Kidney glomerular epithelial cell (primary cell): Measurements from ENCODE around the gene ALKBH7.
"Not testable (repeated sequence)": the region's sequence is repeated elsewhere in the genome, so short reads cannot be mapped to it uniquely, and the experiment has no call there.

Experiments
- DNase-seq: peaks from one replicate; lab custom pipeline; 2025; lab: John Stamatoyannopoulos, UW

Gene ALKBH7

DNA sequence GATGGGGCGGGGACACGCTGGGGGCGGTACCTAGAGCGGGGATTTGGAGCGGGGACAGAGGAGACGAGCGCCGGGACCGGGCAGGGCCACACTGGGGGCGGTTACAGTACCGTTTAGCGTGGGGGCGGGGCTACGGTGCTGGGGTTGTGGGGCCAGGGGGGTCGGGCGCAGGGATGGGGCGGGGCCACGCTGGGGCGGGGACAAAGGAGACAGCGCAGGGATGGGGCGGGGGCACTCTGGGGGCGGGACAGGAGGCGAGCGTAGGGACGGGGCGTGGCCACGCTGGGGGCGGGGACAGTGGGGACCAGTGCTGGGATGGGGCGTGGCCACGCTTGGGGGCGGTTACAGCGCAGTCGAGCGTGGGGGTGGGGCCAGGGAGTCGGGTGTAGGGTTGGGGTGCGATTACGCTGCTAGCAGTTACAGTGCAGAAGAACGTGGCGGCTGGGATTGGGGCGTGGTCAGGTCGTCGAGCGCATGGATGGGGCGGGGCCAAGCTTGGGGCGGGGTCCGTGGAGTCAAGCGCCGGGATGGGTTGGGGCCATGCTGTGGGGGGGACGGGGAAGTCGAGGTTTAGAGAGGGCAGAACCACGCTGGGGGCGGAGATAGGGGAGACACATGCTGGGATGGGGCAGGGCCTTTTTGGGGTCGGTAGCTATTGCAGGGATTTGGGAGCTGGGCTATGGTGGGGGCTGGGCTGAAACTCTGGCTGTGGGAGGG lies 660 bp downstream of the ALKBH7 start:
- peak; percentile 97 for DNase-seq

DNA sequence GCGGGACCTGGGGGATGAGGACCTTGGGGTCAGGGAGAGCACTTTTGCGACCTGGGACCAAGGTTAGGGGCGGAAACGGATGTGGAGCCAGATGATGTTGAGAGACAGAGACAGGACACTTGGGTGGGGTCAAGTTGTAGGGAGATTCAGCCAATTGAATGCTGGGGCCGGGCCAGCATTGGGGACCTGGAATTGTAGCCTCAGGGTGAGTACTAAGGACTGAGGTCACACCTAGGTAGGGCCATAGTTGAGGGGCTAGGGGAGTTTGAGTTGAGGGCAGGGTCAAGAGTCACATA lies 1.2 kb downstream of the ALKBH7 start:
- no peak for DNase-seq

DNA sequence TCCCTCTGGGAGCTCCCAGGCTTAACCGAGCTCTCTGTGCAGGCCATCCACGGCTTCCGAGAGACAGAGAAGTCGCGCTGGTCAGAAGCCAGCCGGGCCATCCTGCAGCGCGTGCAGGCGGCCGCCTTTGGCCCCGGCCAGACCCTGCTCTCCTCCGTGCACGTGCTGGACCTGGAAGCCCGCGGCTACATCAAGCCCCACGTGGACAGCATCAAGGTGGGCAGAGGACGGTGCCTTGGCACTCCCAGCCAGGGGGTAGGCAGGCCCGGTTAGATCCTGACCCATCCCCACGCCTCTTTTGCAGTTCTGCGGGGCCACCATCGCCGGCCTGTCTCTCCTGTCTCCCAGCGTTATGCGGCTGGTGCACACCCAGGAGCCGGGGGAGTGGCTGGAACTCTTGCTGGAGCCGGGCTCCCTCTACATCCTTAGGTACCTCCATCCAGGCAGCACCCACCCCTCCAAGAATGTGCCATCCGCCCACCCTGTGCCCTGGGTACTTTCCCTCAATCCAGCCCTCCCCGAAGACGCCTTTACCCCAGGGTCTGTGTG lies 1.6 kb downstream of the ALKBH7 start:
- no peak for DNase-seq

DNA sequence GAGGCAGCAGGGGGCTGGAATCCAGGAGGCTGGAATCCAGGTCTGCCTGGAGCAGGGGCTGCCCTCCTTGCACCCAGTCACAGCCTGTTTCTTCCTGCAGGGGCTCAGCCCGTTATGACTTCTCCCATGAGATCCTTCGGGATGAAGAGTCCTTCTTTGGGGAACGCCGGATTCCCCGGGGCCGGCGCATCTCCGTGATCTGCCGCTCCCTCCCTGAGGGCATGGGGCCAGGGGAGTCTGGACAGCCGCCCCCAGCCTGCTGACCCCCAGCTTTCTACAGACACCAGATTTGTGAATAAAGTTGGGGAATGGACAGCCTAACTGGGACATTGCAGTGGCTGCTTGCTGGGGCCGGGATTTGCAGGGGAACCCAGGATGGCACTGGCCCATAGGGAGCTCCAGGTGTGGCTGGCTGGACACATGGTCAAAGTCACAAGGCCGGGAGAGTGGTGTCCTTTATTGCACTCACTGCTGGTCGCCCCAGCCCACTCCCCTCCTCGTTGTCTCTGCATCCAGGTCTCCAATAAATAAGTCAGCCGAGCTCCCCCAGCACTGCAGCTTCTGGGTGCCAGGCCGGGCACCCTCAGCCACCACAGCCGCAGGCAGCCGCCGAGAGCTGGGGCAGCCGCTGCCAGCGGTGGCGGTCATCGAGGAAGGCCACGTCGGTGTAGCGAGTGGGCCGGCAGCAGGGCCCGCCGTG lies 2.3 kb downstream of the ALKBH7 start:
- no peak for DNase-seq

DNA sequence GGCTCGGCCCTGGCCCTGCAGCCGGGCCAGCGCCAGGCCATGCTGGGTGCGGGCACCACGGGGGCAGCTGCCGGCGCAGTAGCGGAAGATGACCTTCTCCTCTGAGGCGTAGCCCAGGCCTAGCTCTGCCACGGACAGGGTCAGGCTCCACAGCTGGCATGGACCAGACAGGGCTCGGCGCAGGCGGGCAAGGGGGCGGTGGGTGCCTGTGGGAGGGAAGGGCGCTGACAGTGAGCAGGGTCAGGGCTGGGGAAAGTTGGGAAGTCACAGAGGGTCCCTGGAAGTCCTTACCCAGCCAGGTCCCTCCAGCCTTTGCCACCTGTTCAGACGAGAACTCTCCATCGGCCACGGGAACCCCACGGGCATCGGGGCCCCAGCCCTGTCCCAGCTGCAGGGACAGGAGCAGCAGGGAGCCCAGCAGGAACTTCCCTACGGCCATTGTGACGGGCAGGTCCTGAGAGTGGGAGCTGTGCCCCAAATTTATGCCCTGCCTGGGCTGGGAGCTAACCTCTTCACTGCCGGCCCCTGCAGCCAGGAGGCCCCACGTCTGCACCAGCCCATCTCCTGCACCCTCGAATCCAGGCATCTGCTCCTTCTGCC lies 2.9 kb downstream of the ALKBH7 start, which contains the start of gene PSPN:
PSPN (minus strand) TSS at position 523 of the 600 bp plus-strand sequence; CDS start at position 439, 84 bp downstream.
- no peak for DNase-seq

DNA sequence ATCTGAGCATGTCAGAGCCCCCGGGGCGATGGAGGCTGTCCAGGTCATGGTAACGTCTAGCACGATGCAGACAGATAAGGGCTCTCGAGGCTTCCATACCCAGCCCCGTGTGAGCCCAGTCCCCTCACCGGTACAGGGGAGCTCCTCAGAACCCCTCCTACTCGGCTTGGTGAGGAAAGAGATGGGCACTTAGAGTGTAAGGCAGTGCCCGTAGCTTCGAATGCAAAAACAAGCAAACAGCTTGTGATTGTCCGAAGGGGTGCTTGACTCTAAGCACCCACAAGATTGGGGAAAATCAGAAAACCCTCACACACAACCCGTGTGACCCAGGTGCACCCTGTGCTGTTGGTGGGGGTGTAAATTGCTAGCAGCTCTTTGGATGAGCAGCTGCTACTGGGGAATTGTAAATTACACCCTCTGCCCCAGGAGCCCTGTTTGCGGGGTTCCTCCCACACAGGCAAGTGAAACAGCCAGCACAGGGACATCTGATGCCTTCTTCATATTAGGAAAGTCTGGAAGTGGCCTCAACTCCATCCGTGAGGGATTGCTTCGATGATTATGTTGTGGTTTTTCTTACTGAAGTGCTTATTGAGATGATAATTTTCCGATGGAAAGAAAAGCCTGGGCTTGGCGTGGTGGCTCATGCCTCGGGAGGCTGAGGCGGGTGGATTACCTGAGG lies 4.1 kb downstream of the ALKBH7 start:
- DNase-seq: no peak

DNA sequence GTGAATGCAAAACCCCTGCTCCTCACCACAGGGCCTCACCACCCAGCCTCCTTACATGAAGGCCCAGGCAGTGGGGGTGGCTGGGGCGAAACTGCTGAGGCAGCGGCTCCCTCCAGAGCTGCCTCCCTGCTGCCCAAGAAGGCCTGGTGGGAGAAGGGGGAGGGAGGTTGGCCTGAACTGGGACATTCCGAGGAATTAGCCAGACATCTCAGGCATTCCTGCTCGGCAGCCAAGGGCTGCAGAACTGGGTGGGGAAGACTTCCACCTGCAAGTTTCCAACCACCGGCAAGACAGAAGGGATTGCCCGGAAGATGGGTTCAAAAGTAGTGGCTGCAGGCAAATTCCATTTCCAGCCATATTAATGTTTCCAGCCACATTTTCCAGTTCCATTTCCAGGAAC lies 5.4 kb downstream of the ALKBH7 start:
- DNase-seq: peak; percentile 73

DNA sequence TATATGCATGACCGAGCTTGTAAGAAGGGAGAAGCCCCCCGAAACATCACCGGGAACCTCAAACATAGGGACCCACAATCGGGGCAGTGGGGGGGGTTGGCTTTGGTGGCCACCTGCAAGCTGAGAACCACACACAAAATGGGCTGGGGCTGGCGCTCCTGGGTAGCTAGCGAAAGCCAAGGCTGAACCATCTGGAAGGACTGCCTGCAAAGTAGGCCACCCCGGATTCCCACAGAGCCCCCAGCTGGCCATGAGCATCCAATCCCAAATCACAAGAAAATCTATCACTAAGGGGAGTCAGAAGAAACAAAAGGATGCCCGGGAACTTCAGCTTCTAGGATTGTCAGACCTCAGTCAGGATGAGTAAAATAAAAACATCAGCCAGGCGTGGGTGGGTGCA lies 5.9 kb downstream of the ALKBH7 start:
- no peak for DNase-seq

DNA sequence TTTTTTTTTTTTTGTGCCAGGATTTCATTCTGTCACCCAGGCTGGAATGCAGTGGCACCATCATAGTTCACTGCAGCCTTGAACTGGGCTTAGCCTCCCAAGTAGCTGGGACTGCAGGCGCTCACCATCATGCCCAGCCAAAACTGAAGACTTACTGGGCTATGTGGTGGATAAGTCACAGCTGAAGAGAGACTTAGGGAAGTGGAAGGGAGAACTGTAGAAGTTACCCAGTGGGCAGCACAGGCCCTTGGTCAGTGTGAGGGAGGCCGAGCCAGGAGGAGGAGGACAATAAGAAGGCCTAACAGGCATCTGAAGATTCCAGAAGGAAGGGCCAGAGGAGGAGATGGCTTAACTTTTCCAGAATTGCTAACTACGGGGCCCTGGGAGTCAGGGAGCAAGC lies 7.2 kb downstream of the ALKBH7 start:
- no peak for DNase-seq

DNA sequence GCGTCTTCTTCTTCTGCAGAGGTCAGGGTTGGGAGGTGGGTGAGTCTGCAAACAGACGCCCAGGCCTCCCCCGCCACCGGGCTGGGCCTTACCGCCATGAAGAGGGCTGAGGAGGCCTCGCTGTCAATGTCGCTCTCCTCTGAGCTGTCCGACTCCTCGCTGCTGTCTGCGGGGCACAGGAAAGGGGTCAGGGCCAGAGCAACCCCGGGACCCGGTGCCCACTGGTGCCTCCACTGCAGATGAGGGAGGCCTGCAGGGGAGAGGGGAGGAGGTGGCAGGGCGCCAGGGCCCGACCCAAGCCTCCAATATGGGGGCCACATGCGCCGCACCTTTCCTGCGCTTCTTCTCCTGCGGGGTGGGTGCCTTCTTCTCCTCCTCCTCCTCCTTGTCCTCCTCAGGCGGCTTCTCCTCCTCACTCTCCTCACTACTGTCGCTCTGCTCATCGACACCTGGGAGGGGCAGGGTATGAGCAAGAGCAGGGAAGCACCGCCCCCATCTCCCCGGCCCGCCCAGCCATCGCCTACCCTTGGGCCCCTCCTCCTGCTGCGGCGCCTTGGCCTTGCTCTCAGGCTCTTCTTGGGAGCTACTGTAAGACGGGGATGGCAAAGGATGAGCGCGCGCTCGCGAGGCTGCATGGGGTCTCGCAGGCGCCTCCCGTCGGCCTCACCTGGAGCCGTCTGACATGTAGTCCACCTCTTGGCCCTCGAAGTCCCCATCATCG lies 8.6 kb downstream of the ALKBH7 start:
- DNase-seq: no peak

DNA sequence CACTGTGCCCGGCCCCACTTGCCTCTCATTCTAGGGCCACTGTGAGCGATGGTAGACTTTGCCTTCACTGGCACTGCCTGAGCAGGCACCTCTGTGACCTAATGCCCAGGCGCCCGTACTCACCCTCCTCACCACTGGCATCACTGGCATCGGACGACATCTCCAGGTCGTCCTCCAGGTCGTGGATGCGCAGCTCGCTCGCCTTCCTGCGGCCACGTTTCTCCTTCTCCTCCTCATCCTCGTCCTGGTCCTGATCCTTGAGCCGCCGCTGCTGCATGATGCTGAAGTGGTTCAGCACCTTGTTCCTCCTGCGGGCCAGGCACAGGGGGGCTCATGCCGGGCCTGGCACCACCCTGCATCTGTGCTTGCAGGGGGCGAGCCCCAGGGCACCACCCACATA lies 10.6 kb downstream of the ALKBH7 start:
- DNase-seq: no peak

DNA sequence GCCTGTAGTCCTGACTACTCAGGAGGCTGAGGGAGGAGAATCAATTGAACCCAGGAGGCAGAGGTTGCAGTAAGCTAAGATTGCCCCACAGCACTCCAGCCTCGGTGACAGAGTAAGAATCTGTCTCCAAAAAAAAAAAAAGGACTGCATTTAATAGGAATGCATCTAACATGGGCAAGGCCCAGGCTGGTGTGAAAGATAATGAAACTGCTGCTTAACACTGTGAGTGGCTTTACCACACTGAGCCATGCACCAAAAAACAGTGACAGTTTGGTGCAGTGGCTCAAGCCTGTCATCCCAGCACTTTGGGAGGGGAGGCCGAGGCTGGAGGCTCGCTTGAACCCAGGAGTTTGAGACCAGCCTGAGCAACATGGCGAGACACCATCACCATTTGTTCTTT lies 11.8 kb downstream of the ALKBH7 start:
- DNase-seq: no peak

DNA sequence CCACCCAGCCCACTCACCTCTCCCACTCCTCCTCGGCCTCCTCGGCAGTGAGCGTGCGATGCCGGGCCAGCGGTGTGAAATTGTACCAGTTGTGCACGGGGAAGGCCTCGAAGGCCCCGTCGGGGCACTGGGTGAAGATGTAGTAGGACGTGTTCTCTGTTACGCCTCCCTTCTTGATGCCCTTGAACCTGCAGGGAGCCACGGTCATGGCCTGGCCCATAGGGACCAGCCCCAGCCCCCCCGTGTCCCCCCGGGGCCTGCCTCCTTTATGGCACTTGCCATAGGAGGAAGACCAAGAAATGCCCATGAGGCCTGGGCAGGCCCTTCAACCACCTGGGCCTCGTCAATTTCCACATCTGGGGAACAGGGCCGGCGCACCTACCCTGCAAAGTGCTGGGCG lies 14.8 kb downstream of the ALKBH7 start:
- no peak for DNase-seq

DNA sequence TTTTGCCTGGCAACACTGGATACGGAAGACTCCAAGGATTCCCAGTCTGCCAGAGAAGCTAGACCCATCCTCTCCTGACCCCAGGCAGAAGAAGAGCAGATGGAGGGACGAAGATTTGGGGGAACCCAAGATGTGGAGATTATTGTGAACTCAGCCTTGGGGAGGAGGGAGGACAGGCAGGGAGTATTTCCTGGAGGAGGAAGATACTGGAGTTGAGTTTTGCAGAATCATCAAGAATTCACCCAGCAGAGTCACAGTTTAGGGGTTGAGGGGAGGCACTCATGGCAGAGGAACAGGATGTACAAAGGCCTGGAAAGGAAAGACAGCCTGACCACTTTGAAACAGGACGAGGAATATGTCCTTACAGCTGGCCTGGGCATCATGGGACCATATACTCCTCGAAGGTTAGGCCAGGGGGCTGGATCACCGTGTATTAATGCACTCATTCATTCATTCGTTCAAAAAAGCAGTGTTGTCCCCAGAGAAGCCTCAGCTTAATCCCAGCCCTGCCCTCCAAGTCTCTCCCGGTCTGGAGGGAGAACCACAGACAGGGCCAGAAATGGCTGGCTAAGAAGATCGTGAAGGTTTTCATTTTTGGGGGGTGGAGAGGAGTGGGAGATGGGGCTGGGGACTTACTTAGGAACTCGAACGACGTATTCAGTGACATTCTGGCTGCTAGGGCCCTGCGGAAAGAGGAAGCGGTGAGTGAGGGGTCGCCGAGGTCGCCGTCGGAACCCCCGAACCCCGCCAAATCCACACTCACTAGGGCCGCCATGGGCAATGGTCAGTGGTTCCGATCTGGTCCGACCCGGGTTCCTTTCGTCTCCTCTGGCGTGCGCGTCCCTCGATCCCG lies 19.9 kb downstream of the ALKBH7 start:
- no peak for DNase-seq

DNA sequence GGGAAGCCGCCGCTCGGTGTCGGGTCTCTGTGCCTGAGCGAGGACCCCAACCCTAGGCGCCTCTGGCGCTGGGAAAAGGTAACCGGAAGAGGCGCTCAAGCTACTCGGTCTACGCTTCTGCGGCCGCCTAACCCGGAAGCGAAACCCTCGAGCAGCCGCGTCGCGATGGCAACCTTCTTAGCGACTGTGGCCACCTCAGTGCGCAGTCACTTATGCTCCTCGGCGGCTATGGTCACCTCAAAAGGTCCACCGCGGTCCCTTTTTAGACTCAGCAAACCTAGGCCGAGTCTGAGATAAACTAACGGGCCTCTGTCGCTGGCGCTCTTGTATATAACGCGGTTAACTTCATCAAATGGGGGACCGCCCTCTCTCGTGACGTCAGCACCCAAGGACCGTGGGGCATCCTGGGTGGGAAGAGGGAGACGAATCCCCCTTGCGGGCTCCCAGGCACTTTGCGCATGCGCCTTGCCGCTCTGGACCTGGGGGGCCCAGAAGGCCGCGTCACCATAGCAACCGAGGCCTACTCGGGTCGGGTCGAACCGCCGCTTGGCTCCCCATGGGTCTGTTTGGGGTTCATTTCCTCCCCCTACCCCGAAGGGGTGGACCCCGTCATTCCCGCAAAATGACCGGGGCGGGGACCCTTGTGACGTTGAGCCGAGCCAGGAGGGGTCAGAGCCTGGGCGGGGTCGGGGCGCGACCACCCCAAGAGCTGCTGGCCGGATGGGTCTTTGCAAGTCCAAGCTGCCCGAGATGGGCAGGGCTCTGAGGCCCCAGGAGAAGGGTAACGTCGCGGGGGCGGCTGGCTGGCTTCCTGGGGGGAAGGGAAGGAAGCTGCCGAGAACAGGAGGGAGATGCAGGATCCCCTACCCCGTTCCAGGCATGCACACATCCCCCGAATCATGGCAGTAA lies 20.7 kb downstream of the ALKBH7 start, which contains the start of gene GTF2F1:
GTF2F1 (minus strand) TSS at position 91 of the 909 bp plus-strand sequence. CDS start 169 bp downstream, outside the sequence.
- DNase-seq: peak; percentile 93

DNA sequence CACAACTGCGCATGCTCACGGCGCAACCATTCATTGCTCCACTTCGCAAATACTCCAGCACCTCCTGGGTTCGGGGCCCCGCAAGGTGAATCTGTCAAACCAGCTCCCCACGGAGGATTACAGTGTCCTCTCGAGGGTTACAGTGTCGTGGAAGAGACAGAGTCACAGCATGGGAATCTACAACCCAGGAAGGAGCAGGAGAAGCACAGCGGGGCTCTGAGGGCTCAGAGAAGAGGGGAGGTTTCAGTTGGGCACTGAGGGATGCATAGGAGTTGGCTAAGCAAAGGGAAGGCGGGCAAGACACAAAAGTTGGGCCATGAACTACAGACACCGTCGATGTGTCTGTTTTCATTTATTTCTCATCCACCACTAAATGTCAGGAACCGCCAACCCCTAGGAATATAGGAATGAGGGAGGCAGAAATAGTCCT lies 21.4 kb downstream of the ALKBH7 start:
- DNase-seq: no peak

DNA sequence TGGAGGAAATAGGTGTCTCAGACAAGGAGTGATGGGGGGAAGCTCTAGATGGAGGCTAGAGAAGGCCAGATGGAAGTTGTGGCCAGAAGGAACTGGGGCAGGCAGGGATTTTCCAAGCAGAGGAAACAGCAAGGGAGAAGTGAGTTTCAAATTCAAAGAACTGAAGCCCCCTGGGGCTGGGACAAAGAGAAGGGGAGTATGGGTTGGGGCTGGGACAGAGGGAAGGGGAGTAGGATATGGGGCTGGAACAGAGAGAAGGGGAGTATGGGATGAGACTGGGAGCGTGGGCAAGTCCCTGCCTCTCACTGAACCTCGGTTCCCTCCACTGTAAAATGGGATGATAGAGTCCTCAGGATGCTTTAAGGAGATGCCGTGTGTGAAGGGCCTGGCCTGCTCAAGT lies 22.2 kb downstream of the ALKBH7 start:
- no peak for DNase-seq

DNA sequence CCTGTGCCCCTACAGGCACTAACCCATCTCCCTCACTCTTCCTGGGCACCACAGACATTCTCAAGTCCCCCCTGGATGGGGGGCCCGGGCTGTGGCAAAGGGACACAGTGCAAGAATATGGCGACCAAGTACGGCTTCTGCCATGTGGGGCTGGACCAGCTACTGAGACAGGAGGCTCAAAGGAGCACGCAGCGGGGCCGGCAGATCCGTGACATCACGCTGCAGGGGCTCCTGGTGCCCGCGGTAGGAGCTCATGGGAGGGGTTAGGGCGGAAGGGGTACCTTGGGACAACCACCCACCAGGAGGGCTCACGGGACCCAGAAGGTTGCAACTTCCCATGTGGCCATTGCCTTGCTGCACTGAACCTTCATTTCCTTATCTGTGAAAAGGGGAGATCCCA lies 23.7 kb downstream of the ALKBH7 start:
- DNase-seq: no peak

DNA sequence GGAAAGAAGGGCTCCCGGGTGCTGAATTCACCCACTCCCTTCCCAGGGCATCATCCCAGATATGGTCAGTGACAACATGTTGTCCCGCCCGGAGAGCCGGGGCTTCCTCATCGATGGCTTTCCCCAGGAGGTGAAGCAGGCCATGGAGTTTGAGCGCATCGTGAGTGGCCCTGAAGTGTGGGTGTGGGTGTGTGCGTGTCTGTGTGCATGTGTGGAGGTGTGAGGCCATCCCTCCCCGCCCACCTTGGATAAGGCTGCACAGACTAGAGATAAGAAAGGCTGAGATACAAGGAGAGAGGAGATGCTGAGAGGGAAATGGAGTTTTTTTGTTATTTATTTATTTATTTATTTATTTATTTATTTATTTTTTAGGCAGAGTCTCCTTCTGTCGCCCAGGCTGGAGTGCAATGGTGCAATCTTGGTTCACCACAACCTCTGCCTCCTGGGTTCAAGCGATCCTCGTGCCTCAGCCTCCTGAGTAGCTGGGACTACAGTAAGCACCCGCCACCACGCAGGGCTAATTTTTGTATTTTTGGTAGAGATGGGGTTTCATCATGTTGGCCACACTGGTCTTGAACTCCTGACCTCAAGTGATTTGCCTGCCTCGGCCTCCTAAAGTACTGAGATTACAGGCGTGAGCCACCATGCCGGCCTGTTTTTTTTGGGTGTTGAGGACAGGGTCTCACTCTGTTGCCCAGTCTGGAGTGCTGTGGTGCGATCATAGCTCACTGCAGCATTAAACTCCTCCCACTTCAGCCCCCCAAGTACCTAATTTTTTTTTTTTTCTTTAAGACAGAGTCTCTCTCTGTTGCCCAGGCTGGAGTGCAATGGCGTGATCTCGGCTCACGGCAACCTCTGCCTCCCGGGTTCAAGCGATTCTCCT lies 27.7 kb downstream of the ALKBH7 start:
- DNase-seq: not testable (repeated sequence)
